SK-N-SH treated with all-trans-retinoic acid at 6 μM for 48 hours (cell line): ENCODE measurements around the gene PPP4R3A.
A peak's percentile ranks its signal among the peaks of the same experiment; 100 is the strongest.

Source experiments
- ATAC-seq: fragments of 200-7000 bp; cut with Tn5 transposase; 3 replicates; pipeline ENCODE4 v1.9.1; 2020; ENCODE audit warnings: mild to moderate bottlenecking, moderate library complexity
- ARNTL ChIP-seq: fragments of 450-650 bp; formaldehyde crosslinking; IDR thresholded peaks from 2 replicates; pipeline ENCODE4 v1.5.0; 2020; ENCODE audit warnings: low read depth, mild to moderate bottlenecking, moderate library complexity, borderline replicate concordance
- BACH2 ChIP-seq: fragments of 250-450 bp; sonication (Bioruptor Pico); IDR thresholded peaks from 2 replicates; pipeline ENCODE4 v1.9.0; 2021; ENCODE audit warnings: mild to moderate bottlenecking, borderline replicate concordance
- ISL1 ChIP-seq: fragments of 250-450 bp; sonication (Bioruptor Pico); IDR thresholded peaks from 2 replicates; pipeline ENCODE4 v2.1.2; 2022; ENCODE audit warnings: mild to moderate bottlenecking, moderate library complexity
- OSR1 ChIP-seq: fragments of 250-450 bp; sonication (Bioruptor Pico); IDR thresholded peaks from 2 replicates; pipeline ENCODE4 v1.8.0; 2022; ENCODE audit warnings: moderate library complexity, mild to moderate bottlenecking, inconsistent platforms
- PPARA ChIP-seq: fragments of 250-450 bp; sonication (Bioruptor Pico); IDR thresholded peaks from 2 replicates; pipeline ENCODE4 v1.5.0; 2020; ENCODE audit warnings: mild to moderate bottlenecking, borderline replicate concordance
- SNAI2 ChIP-seq: fragments of 250-450 bp; sonication (Bioruptor Pico); IDR thresholded peaks from 2 replicates; pipeline ENCODE4 v1.5.0; 2020; ENCODE audit warnings: mild to moderate bottlenecking, moderate library complexity
- TCF4 ChIP-seq: fragments of 250-450 bp; sonication (Bioruptor Pico); IDR thresholded peaks from 2 replicates; pipeline ENCODE4 v1.8.0; 2021; ENCODE audit warnings: mild to moderate bottlenecking, moderate library complexity, borderline replicate concordance
- TOX ChIP-seq: fragments of 250-450 bp; sonication (Bioruptor Pico); IDR thresholded peaks from 2 replicates; pipeline ENCODE4 v1.8.0; 2021; ENCODE audit warnings: mild to moderate bottlenecking, moderate library complexity, borderline replicate concordance
- ZC3H10 ChIP-seq: fragments of 250-450 bp; sonication (Bioruptor Pico); IDR thresholded peaks from 2 replicates; pipeline ENCODE4 v1.5.1; 2021; ENCODE audit warnings: mild to moderate bottlenecking, moderate library complexity
- ZFP3 ChIP-seq: fragments of 250-450 bp; sonication (Bioruptor Pico); IDR thresholded peaks from 2 replicates; pipeline ENCODE4 v1.5.0; 2020; ENCODE audit warnings: mild to moderate bottlenecking, moderate library complexity
- ZFP30 ChIP-seq: fragments of 450-650 bp; formaldehyde crosslinking; IDR thresholded peaks from 2 replicates; pipeline ENCODE4 v1.5.0; 2022; ENCODE audit warnings: mild to moderate bottlenecking, moderate library complexity
- ZNF565 ChIP-seq: fragments of 450-650 bp; formaldehyde crosslinking; conservative IDR thresholded peaks from 2 replicates; pipeline ENCODE4 v1.5.0; 2020; ENCODE audit warnings: low read depth, mild to moderate bottlenecking, moderate library complexity
- ZNF70 ChIP-seq: fragments of 450-650 bp; formaldehyde crosslinking; IDR thresholded peaks from 2 replicates; pipeline ENCODE4 v1.5.0; 2020; ENCODE audit warnings: mild to moderate bottlenecking, moderate library complexity
- ZNF8 ChIP-seq: fragments of 450-650 bp; formaldehyde crosslinking; IDR thresholded peaks from 2 replicates; pipeline ENCODE4 v1.5.0; 2020; ENCODE audit warnings: mild to moderate bottlenecking, moderate library complexity
- TF ChIP-seq, protein P1 (sequence below): fragments of 250-450 bp; sonication (Bioruptor Pico); IDR thresholded peaks from 2 replicates; pipeline ENCODE4 v1.5.0; 2020; ENCODE audit warnings: mild to moderate bottlenecking, moderate library complexity
- TF ChIP-seq, protein P2 (sequence below): fragments of 250-450 bp; sonication (Bioruptor Pico); IDR thresholded peaks from 2 replicates; pipeline ENCODE4 v1.8.0; 2021; ENCODE audit warnings: low read depth, mild to moderate bottlenecking, moderate library complexity, borderline replicate concordance
- TF ChIP-seq, protein P3 (sequence below): fragments of 250-450 bp; sonication (Bioruptor Pico); IDR thresholded peaks from 2 replicates; pipeline ENCODE4 v1.8.0; 2020; ENCODE audit warnings: mild to moderate bottlenecking, moderate library complexity, borderline replicate concordance
- TF ChIP-seq, protein P4 (sequence below): fragments of 250-450 bp; sonication (Bioruptor Pico); IDR thresholded peaks from 2 replicates; pipeline ENCODE4 v1.5.1; 2020; ENCODE audit warnings: low read depth, mild to moderate bottlenecking, moderate library complexity
- TF ChIP-seq, protein P5 (sequence below): fragments of 250-450 bp; sonication (Bioruptor Pico); IDR thresholded peaks from 2 replicates; pipeline ENCODE4 v1.5.1; 2021; ENCODE audit warnings: mild to moderate bottlenecking, moderate library complexity

The PPP4R3A gene

DNA sequence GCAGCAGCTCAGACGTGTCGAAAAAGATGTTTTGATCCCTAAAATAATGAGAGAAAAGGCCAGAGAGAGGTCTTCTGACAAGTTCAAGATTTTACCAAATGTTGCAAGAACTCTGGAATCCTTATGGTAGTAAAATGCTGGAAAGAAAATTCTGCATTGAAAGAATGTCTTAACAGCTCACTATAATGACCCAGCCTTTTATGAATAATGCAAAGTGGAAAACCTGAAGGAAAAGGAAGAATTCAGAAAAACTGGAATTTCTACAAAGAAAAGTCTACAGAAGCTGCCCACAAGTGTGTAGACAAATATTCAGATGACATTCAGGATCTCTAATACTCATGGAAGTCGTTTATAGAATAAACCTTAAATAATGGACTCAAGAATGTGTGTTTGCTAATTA is 90.7 kb downstream of the PPP4R3A start:
- no peak for ATAC-seq
- TF ChIP-seq, protein P1, sequence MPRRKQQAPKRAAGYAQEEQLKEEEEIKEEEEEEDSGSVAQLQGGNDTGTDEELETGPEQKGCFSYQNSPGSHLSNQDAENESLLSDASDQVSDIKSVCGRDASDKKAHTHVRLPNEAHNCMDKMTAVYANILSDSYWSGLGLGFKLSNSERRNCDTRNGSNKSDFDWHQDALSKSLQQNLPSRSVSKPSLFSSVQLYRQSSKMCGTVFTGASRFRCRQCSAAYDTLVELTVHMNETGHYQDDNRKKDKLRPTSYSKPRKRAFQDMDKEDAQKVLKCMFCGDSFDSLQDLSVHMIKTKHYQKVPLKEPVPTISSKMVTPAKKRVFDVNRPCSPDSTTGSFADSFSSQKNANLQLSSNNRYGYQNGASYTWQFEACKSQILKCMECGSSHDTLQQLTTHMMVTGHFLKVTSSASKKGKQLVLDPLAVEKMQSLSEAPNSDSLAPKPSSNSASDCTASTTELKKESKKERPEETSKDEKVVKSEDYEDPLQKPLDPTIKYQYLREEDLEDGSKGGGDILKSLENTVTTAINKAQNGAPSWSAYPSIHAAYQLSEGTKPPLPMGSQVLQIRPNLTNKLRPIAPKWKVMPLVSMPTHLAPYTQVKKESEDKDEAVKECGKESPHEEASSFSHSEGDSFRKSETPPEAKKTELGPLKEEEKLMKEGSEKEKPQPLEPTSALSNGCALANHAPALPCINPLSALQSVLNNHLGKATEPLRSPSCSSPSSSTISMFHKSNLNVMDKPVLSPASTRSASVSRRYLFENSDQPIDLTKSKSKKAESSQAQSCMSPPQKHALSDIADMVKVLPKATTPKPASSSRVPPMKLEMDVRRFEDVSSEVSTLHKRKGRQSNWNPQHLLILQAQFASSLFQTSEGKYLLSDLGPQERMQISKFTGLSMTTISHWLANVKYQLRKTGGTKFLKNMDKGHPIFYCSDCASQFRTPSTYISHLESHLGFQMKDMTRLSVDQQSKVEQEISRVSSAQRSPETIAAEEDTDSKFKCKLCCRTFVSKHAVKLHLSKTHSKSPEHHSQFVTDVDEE (CRISPR knock-in tag): no peak
- TF ChIP-seq ZNF565 (CRISPR knock-in tag) (no peak), ISL1 (CRISPR knock-in tag) (no peak), ZFP30 (CRISPR knock-in tag) (no peak), OSR1 (CRISPR knock-in tag) (no peak), SNAI2 (CRISPR knock-in tag) (no peak), ARNTL (CRISPR knock-in tag) (no peak), PPARA (CRISPR knock-in tag) (no peak), ZNF70 (CRISPR knock-in tag) (no peak)
- TF ChIP-seq, protein P2, sequence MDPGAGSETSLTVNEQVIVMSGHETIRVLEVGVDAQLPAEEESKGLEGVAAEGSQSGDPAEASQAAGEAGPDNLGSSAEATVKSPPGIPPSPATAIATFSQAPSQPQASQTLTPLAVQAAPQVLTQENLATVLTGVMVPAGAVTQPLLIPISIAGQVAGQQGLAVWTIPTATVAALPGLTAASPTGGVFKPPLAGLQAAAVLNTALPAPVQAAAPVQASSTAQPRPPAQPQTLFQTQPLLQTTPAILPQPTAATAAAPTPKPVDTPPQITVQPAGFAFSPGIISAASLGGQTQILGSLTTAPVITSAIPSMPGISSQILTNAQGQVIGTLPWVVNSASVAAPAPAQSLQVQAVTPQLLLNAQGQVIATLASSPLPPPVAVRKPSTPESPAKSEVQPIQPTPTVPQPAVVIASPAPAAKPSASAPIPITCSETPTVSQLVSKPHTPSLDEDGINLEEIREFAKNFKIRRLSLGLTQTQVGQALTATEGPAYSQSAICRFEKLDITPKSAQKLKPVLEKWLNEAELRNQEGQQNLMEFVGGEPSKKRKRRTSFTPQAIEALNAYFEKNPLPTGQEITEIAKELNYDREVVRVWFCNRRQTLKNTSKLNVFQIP: no peak
- TF ChIP-seq, protein P3, sequence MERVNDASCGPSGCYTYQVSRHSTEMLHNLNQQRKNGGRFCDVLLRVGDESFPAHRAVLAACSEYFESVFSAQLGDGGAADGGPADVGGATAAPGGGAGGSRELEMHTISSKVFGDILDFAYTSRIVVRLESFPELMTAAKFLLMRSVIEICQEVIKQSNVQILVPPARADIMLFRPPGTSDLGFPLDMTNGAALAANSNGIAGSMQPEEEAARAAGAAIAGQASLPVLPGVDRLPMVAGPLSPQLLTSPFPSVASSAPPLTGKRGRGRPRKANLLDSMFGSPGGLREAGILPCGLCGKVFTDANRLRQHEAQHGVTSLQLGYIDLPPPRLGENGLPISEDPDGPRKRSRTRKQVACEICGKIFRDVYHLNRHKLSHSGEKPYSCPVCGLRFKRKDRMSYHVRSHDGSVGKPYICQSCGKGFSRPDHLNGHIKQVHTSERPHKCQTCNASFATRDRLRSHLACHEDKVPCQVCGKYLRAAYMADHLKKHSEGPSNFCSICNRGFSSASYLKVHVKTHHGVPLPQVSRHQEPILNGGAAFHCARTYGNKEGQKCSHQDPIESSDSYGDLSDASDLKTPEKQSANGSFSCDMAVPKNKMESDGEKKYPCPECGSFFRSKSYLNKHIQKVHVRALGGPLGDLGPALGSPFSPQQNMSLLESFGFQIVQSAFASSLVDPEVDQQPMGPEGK (CRISPR knock-in tag): no peak

DNA sequence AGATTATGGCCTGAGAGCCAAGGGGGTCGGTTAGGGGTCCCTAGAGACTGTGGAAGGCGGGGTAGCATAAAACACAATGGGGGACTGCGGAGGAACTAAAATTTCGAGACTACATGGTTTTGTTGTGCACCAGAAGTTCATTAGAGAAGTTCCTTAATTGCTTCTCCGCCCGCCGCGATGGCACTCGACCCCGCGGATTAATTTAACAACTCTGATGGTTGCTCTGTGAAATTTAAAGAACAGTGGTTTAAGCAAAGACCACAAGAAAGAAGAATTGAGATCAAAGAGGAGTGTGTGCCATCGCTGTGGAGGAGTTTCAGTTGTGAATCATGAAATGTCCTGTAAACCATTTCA is 91.1 kb downstream of the PPP4R3A start:
- TF ChIP-seq ZC3H10 (CRISPR knock-in tag) (no peak), ARNTL (CRISPR knock-in tag) (no peak), ZNF70 (CRISPR knock-in tag) (no peak), ZNF565 (CRISPR knock-in tag) (no peak), BACH2 (CRISPR knock-in tag) (no peak), TOX (CRISPR knock-in tag) (no peak), OSR1 (CRISPR knock-in tag) (no peak), ZNF8 (CRISPR knock-in tag) (no peak), ISL1 (CRISPR knock-in tag) (no peak), ZFP3 (CRISPR knock-in tag) (no peak)
- TF ChIP-seq, protein P4, sequence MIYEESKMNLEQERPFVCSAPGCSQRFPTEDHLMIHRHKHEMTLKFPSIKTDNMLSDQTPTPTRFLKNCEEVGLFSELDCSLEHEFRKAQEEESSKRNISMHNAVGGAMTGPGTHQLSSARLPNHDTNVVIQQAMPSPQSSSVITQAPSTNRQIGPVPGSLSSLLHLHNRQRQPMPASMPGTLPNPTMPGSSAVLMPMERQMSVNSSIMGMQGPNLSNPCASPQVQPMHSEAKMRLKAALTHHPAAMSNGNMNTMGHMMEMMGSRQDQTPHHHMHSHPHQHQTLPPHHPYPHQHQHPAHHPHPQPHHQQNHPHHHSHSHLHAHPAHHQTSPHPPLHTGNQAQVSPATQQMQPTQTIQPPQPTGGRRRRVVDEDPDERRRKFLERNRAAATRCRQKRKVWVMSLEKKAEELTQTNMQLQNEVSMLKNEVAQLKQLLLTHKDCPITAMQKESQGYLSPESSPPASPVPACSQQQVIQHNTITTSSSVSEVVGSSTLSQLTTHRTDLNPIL (CRISPR knock-in tag): no peak
- TF ChIP-seq, protein P5, sequence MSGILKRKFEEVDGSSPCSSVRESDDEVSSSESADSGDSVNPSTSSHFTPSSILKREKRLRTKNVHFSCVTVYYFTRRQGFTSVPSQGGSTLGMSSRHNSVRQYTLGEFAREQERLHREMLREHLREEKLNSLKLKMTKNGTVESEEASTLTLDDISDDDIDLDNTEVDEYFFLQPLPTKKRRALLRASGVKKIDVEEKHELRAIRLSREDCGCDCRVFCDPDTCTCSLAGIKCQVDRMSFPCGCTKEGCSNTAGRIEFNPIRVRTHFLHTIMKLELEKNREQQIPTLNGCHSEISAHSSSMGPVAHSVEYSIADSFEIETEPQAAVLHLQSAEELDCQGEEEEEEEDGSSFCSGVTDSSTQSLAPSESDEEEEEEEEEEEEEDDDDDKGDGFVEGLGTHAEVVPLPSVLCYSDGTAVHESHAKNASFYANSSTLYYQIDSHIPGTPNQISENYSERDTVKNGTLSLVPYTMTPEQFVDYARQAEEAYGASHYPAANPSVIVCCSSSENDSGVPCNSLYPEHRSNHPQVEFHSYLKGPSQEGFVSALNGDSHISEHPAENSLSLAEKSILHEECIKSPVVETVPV (CRISPR knock-in tag): no peak
- TF ChIP-seq, protein P2: no peak
- TF ChIP-seq, all 23 proteins: peak for 0
- ATAC-seq: no peak

DNA sequence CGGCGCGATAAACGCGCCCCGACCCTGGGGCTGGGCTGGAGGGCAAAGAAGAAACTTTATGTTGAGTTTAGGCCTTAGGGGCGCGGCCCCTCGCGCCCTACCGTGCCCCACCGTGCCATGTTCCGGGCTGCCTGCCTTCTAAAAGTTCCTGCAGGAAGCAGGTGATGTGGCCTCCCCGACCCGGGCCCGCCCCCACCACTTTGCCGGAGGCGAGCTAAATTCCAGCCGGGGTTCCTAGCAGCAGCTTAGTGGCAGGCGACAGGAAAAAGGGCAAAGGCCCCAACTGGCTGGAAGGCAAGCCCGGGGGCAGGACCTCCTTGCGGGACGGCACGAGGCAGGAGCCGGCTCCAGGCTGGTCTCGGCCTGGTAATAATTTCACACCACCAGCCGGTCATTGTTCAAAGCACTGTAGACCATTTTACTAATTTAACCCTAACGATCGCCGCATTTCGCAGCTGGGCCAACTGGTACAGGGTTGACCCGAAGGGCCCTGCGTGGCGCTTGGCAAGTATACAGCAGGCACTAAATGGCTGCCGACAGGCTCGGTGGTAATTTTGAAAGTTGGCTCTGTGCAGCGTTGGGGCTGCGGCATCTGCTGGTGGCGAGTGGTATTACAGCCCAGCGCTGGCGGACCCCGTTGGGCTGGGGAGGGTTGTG is 91.6 kb downstream of the PPP4R3A start:
- TF ChIP-seq ZNF8 (CRISPR knock-in tag): no peak
- no peak for TF ChIP-seq BACH2 (CRISPR knock-in tag)
- no peak for TF ChIP-seq OSR1 (CRISPR knock-in tag)
- no peak for TF ChIP-seq TCF4
- TF ChIP-seq, all 23 proteins: peak for 0
- ATAC-seq: peak; percentile 82
